OCI-LY3 (cell line): ENCODE data around the gene HIC1.
A peak's percentile ranks its signal among the peaks of the same experiment; 100 is the strongest.

Experiments used
- H2AFZ ChIP-seq: fragments of 200-600, 300-600 bp; shearing (Covaris generic); 2 replicates; pipeline ENCODE4 v1.6.0; 2014; ENCODE audit warnings: antibody characterized with exemption, low read depth, low read length
- H3K27ac ChIP-seq: fragments of 200-600, 300-600 bp; sonication (generic); 2 replicates; pipeline ENCODE4 v1.5.1; 2014; ENCODE audit warnings: mild to moderate bottlenecking, low read length, moderate library complexity, mixed read lengths
- H3K27me3 ChIP-seq: fragments of 200-600, 300-600 bp; sonication (generic); 2 replicates; pipeline ENCODE4 v1.6.1; 2014; ENCODE audit warnings: low read depth, low read length, mixed read lengths
- H3K36me3 ChIP-seq: fragments of 200-600, 300-600 bp; sonication (generic); replicated peaks from 2 replicates; pipeline ENCODE3; 2014; ENCODE audit warnings: low read depth, low read length, mixed read lengths
- H3K4me1 ChIP-seq: fragments of 300-600, 200-600 bp; sonication (generic); 2 replicates; pipeline ENCODE4 v1.6.1; 2014; ENCODE audit warnings: low read length, mixed read lengths
- H3K4me2 ChIP-seq: fragments of 200-600, 300-600 bp; sonication (generic); 2 replicates; pipeline ENCODE4 v1.6.1; 2014; ENCODE audit warnings: low read length, mixed read lengths
- H3K4me3 ChIP-seq: fragments of 300-600, 200-600 bp; sonication (generic); 2 replicates; pipeline ENCODE4 v1.5.1; 2014; ENCODE audit warnings: antibody characterized with exemption, mild to moderate bottlenecking, low read length, moderate library complexity
- H3K79me2 ChIP-seq: fragments of 300-600, 200-600 bp; shearing (Covaris generic); 2 replicates; pipeline ENCODE4 v1.6.1; 2014; ENCODE audit warnings: mild to moderate bottlenecking, low read length, mixed read lengths
- H3K9ac ChIP-seq: fragments of 300-600, 200-600 bp; shearing (Covaris generic); 2 replicates; pipeline ENCODE4 v1.6.0; 2014; ENCODE audit warnings: mild to moderate bottlenecking, low read length, moderate library complexity
- H3K9me3 ChIP-seq: fragments of 200-600, 300-600 bp; shearing (Covaris generic); 2 replicates; pipeline ENCODE4 v1.6.1; 2014; ENCODE audit warnings: low read length, mixed read lengths; ENCODE audit not compliant: insufficient read depth
- H4K20me1 ChIP-seq: fragments of 200-600, 300-600 bp; sonication (generic); 2 replicates; pipeline ENCODE4 v1.6.1; 2016; ENCODE audit warnings: low read length, mixed read lengths; ENCODE audit not compliant: insufficient read depth
- EZH2phosphoT487 ChIP-seq: fragments of 200-600 bp; shearing (Covaris generic); IDR thresholded peaks from 2 replicates; pipeline ENCODE4 v1.6.1; 2018; ENCODE audit warnings: antibody characterized with exemption, mixed run types, low read depth
- TF ChIP-seq, protein P1 (sequence below): fragments of 200-600, 300-600 bp; sonication (generic); IDR thresholded peaks from 2 replicates; pipeline ENCODE4 v1.5.1; 2014; ENCODE audit warnings: antibody characterized with exemption, low read length, low read depth

The HIC1 gene

DNA sequence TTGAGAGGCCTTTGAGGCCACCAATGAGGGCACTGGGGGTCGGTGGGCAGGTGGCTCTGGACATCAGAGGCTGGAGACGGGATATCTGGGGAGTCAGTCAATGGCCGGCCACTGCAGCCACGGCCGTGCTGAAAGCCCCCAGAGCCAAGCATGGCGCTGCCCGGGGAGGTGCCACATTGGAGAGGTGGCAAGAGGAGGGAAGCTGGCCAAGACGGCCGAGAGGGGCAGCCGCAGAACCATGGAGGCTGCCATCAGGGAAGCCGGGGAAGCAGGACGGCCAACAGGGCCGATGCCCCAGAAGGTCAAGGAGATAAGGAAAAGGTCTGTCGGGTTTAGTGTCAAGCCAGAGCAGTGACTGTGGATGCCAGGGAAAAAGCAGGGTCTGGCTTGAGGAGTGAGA is 39.6 kb upstream of the HIC1 start:
- H3K4me1 ChIP-seq, result peaks cover 25% of the 10 kb centered on the region
- H3K9ac ChIP-seq, result no peak overlapping the region
- H3K4me3 ChIP-seq, result no peak overlapping the region
- H3K9me3 ChIP-seq, result no peaks in the 10 kb centered on the region
- no peak for TF ChIP-seq EZH2phosphoT487
- TF ChIP-seq, protein P1, sequence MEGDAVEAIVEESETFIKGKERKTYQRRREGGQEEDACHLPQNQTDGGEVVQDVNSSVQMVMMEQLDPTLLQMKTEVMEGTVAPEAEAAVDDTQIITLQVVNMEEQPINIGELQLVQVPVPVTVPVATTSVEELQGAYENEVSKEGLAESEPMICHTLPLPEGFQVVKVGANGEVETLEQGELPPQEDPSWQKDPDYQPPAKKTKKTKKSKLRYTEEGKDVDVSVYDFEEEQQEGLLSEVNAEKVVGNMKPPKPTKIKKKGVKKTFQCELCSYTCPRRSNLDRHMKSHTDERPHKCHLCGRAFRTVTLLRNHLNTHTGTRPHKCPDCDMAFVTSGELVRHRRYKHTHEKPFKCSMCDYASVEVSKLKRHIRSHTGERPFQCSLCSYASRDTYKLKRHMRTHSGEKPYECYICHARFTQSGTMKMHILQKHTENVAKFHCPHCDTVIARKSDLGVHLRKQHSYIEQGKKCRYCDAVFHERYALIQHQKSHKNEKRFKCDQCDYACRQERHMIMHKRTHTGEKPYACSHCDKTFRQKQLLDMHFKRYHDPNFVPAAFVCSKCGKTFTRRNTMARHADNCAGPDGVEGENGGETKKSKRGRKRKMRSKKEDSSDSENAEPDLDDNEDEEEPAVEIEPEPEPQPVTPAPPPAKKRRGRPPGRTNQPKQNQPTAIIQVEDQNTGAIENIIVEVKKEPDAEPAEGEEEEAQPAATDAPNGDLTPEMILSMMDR, result no peak
- H3K27ac ChIP-seq, result no peak overlapping the region
- no peak overlapping the region for H2AFZ ChIP-seq
- no peaks in the 10 kb centered on the region for H3K36me3 ChIP-seq
- H3K27me3 ChIP-seq, result peaks cover 5% of the 10 kb centered on the region; the same call in 1 of the 2 replicates
- H3K4me2 ChIP-seq, result no peak overlapping the region
- no peaks in the 10 kb centered on the region for H4K20me1 ChIP-seq
- no peaks in the 10 kb centered on the region for H3K79me2 ChIP-seq

DNA sequence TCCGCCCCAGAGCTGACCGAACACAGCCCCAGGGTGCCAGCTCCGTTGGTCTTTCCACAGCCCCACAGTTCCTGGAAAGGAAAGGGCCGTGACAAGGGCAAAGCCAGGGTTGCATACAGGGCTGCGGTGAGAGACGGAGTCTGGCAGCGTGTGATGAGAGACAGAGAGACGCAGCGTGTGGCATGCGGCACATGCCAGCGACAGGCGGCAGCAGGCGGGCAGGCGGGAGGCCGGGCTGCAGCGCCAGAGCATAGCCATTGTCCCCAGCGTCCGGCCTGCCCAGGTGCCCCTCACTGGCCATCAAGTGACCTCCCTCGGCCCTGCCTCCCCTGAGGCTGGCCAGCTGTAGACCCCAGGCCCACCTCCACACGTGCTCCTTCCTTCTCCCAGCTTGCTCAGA is 38.4 kb upstream of the HIC1 start:
- peaks cover 5% of the 10 kb centered on the region; the same call in 1 of the 2 replicates for H3K27me3 ChIP-seq
- no peaks in the 10 kb centered on the region for H3K79me2 ChIP-seq

DNA sequence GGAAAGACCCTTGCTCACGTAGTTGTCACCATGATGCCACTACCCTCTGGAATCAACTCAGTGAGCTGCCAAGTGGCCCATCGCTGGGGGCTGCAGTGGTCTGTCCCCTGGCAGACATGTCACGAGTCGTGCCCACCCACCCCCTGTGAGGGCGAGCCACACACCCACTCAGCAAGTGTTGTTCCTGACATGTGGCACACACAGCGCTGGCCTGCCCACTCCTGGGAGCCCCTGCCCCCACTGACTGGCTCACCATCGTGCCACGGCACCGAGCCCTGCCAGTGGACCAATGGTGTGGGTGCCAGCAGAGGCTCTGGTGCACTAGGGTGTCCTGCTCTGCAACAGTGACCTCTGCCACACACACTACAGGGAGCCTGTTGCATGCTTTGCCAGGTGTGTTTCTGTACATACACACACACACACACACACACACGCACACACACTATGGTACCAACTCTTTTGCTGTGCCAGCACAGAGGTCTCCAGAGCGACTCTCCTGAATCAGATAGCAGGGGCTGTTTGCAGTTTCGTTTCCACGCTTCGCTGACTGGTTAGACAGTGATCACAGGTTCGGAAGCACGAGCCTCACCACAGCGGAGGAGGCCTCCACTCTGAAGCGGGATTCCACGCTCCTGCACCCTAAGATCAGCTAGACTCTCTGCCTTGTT is 37.5 kb upstream of the HIC1 start:
- Histone ChIP-seq H3K9ac (peak overlapping the region; percentile 77), H3K36me3 (no peaks in the 10 kb centered on the region), H4K20me1 (no peaks in the 10 kb centered on the region), H3K79me2 (no peaks in the 10 kb centered on the region), H3K27ac (peak overlapping the region; percentile 52), H3K27me3 (peaks cover 5% of the 10 kb centered on the region; the same call in 1 of the 2 replicates), H2AFZ (peak overlapping the region; percentile 68; the same call in 1 of the 2 replicates), H3K4me3 (peak overlapping the region; percentile 77), H3K4me1 (peaks cover 25% of the 10 kb centered on the region), H3K4me2 (peak overlapping the region; percentile 96), H3K9me3 (no peaks in the 10 kb centered on the region)
- TF ChIP-seq EZH2phosphoT487, result no peak
- TF ChIP-seq, protein P1, result no peak

More for the DNA sequence above, 38.4 kb upstream of the HIC1 start:
- no peak overlapping the region for H2AFZ ChIP-seq
- H3K4me2 ChIP-seq, result no peak overlapping the region
- no peak for TF ChIP-seq EZH2phosphoT487
- TF ChIP-seq, protein P1, result no peak
- no peak overlapping the region for H3K27ac ChIP-seq
- no peaks in the 10 kb centered on the region for H3K9me3 ChIP-seq
- H3K4me1 ChIP-seq, result peaks cover 25% of the 10 kb centered on the region
- H3K36me3 ChIP-seq, result no peaks in the 10 kb centered on the region
- no peak overlapping the region for H3K4me3 ChIP-seq
- H3K9ac ChIP-seq, result no peak overlapping the region
- H4K20me1 ChIP-seq, result no peaks in the 10 kb centered on the region

DNA sequence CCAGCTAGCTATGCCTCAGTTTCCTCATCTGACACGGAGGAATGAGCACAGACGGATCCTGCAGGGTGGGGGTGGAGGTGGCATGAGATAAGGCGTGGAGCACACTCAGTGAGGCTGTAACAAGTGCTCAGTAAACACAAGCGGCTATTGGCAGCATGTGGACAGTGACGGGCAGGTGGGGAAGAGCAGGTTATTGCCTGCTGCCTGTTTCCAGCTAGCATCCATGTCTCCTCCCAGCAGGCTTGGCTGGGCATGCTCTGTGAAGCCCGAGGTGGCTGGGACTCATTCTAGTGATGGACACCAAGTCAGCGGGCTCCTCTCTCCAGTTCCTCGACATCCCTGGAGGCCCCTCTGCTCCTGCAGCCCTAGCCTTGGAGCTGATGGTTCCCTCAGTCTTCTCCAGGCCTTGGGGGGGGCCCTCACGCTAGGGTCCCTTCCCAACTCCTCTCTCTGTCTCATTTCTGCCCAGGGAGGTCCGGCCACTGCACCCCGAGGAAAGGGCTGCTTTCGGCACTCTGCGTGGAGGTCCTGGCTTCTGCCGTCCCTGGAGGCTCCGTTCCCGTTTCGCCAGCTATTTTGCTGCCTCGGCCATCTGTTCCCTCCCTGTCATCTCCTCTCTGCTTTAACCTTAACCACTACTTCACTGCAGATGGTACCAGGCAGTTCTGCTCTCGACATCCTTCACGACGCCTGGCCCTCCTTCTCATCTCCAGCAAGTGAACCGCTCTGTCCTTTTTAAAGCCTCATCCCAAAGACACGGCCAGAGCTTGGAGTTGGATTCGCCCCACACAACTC is 36.0 kb upstream of the HIC1 start:
- H3K9ac ChIP-seq, result peak overlapping the region; percentile 77; the same call in 1 of the 2 replicates
- H3K4me3 ChIP-seq, result peak overlapping the region; percentile 77
- H3K4me2 ChIP-seq, result peak overlapping the region; percentile 96
- no peaks in the 10 kb centered on the region for H3K36me3 ChIP-seq
- H3K27ac ChIP-seq, result no peak overlapping the region
- peaks cover 25% of the 10 kb centered on the region for H3K4me1 ChIP-seq
- H4K20me1 ChIP-seq, result no peaks in the 10 kb centered on the region
- peaks cover 5% of the 10 kb centered on the region; the same call in 1 of the 2 replicates for H3K27me3 ChIP-seq
- TF ChIP-seq, protein P1, result no peak
- TF ChIP-seq EZH2phosphoT487, result no peak
- H3K9me3 ChIP-seq, result no peaks in the 10 kb centered on the region
- H3K79me2 ChIP-seq, result no peaks in the 10 kb centered on the region
- no peak overlapping the region for H2AFZ ChIP-seq
